Measurements from ENCODE around the gene CBX6. TPM values are rescaled to one million over a fixed set of nuclear protein-coding genes. Genes with fewer than 3 reads are reported as not detected.

The CBX6 gene
- total RNA-seq, 1 experiment from 2014 or later = 90.0 TPM

DNA sequence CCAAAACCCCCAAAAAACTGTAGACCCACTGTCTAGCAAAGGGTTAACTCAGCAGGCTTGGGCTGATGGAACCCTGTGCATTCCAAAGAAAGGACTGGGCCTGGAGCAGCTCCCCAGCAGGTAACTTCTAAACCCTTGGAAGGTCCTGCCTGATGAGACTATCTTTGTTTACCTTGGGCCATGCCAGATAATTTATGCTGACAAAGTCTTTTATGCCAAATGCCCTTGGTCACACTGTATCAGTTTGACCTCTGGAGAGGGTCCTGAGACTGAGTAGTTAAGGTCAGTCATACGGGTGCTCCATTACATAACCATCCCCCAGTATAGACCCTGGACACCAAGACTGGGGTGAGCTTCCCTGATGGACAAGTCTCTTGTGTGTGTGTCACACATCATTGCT is 56.2 kb downstream of the CBX6 start:
- Histone ChIP-seq H3K27me3 (ENCODE audit: insufficient read depth, low read length) (peaks cover 10% of the 10 kb centered on the region; the same call in 1 of the 2 replicates), H3K4me2 (ENCODE audit: low read length) (no peak overlapping the region), H3K4me1 (ENCODE audit: control insufficient read depth in 1 of 2, insufficient read depth in 2 of 2, low read length in 2 of 2) (no peaks in the 10 kb centered on the region), H3K4me3 (replicated peaks in 1 of 2; ENCODE audit: low read depth in 1 of 2, low read length in 2 of 2) (no peak overlapping the region), H3K36me3 (ENCODE audit: control insufficient read depth in 1 of 2, insufficient read depth in 2 of 2, low read length in 2 of 2) (no peaks in the 10 kb centered on the region), H3K9me3 (ENCODE audit: control insufficient read depth in 1 of 2, insufficient read depth in 1 of 2, low read depth in 1 of 2, low read length in 2 of 2) (no peaks in the 10 kb centered on the region), H3K79me2 (ENCODE audit: insufficient read depth, low read length) (no peaks in the 10 kb centered on the region), H3K9me2 (ENCODE audit: insufficient read depth) (no peaks in the 10 kb centered on the region), H4K20me1 (ENCODE audit: insufficient read depth) (no peaks in the 10 kb centered on the region), H3K9ac (ENCODE audit: low read length) (no peak overlapping the region), H2AFZ (ENCODE audit: low read depth, low read length, poor library complexity, severe bottlenecking) (no peak overlapping the region), H3K27ac (ENCODE audit: low read depth, low read length) (no peak overlapping the region)
- intact Hi-C loops (cut with micrococcal nuclease) = no loop called here
- ATAC-seq (no peak), DNase-seq (ENCODE audit: low read depth, low spot score) (no peak)
- ChIA-PET CTCF (no interaction called here), POLR2A (no interaction called here), RAD21 (ENCODE audit: low non-redundant PET in 1 of 2, low total read pairs in 2 of 2, uncharacterized antibody in 2 of 2, unreplicated experiment in 2 of 2) (no interaction called here)
- no TSS peak for BruUV-seq (replicated peaks)
- TF ChIP-seq SRF (IDR thresholded peaks at IDR 0.05; ENCODE audit: low read depth) (no peak), YY1 (IDR thresholded peaks at IDR 0.05; ENCODE audit: extremely low read depth, insufficient replicate concordance, low read depth, low read length) (no peak), FOSL1 (IDR thresholded peaks at IDR 0.05; ENCODE audit: low read depth) (no peak), POLR2AphosphoS5 (IDR thresholded peaks at IDR 0.05; ENCODE audit: low read depth, low read length) (no peak), POLR2A (IDR thresholded peaks at IDR 0.05; ENCODE audit: borderline replicate concordance, extremely low read depth, insufficient read depth, insufficient read length) (no peak), ZFX (IDR thresholded peaks at IDR 0.05) (no peak), SP1 (IDR thresholded peaks at IDR 0.05; ENCODE audit: low read depth) (no peak)
- TF ChIP-seq, protein P1, sequence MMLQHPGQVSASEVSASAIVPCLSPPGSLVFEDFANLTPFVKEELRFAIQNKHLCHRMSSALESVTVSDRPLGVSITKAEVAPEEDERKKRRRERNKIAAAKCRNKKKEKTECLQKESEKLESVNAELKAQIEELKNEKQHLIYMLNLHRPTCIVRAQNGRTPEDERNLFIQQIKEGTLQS (IDR thresholded peaks at IDR 0.05) = no peak
- TF ChIP-seq, protein P2, sequence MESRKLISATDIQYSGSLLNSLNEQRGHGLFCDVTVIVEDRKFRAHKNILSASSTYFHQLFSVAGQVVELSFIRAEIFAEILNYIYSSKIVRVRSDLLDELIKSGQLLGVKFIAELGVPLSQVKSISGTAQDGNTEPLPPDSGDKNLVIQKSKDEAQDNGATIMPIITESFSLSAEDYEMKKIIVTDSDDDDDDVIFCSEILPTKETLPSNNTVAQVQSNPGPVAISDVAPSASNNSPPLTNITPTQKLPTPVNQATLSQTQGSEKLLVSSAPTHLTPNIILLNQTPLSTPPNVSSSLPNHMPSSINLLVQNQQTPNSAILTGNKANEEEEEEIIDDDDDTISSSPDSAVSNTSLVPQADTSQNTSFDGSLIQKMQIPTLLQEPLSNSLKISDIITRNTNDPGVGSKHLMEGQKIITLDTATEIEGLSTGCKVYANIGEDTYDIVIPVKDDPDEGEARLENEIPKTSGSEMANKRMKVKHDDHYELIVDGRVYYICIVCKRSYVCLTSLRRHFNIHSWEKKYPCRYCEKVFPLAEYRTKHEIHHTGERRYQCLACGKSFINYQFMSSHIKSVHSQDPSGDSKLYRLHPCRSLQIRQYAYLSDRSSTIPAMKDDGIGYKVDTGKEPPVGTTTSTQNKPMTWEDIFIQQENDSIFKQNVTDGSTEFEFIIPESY (IDR thresholded peaks at IDR 0.05; ENCODE audit: extremely low read depth, insufficient replicate concordance, low read length) = no peak
- TF ChIP-seq, protein P3, sequence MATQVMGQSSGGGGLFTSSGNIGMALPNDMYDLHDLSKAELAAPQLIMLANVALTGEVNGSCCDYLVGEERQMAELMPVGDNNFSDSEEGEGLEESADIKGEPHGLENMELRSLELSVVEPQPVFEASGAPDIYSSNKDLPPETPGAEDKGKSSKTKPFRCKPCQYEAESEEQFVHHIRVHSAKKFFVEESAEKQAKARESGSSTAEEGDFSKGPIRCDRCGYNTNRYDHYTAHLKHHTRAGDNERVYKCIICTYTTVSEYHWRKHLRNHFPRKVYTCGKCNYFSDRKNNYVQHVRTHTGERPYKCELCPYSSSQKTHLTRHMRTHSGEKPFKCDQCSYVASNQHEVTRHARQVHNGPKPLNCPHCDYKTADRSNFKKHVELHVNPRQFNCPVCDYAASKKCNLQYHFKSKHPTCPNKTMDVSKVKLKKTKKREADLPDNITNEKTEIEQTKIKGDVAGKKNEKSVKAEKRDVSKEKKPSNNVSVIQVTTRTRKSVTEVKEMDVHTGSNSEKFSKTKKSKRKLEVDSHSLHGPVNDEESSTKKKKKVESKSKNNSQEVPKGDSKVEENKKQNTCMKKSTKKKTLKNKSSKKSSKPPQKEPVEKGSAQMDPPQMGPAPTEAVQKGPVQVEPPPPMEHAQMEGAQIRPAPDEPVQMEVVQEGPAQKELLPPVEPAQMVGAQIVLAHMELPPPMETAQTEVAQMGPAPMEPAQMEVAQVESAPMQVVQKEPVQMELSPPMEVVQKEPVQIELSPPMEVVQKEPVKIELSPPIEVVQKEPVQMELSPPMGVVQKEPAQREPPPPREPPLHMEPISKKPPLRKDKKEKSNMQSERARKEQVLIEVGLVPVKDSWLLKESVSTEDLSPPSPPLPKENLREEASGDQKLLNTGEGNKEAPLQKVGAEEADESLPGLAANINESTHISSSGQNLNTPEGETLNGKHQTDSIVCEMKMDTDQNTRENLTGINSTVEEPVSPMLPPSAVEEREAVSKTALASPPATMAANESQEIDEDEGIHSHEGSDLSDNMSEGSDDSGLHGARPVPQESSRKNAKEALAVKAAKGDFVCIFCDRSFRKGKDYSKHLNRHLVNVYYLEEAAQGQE (IDR thresholded peaks at IDR 0.05; ENCODE audit: low read depth) = no peak

Other genes with a start within 250 kb of the CBX6 start
- 3.9 TPM for gene FAM227A, start 215.8 kb downstream of the CBX6 start, total RNA-seq (2021; ENCODE audit: unreplicated experiment)
- gene CBY1, start 215.6 kb downstream of the CBX6 start, total RNA-seq (2021; ENCODE audit: unreplicated experiment) = 27.6 TPM
- gene TOMM22, start 190.3 kb downstream of the CBX6 start, total RNA-seq (2021; ENCODE audit: unreplicated experiment) = 136 TPM
- gene JOSD1, start 171.3 kb downstream of the CBX6 start, total RNA-seq (2021; ENCODE audit: unreplicated experiment) = 67.3 TPM
- gene GTPBP1, start 166.3 kb downstream of the CBX6 start, total RNA-seq (2021; ENCODE audit: unreplicated experiment) = 48.2 TPM
- gene SUN2, start 116.2 kb downstream of the CBX6 start, total RNA-seq (2021; ENCODE audit: unreplicated experiment) = 71.6 TPM
- gene DNAL4, start 78.1 kb downstream of the CBX6 start, total RNA-seq (2021; ENCODE audit: unreplicated experiment) = 18.3 TPM
- gene NPTXR, start 28.2 kb downstream of the CBX6 start, total RNA-seq (2021; ENCODE audit: unreplicated experiment) = 12.8 TPM
- not detected for gene APOBEC3A, start 85.4 kb upstream of the CBX6 start, total RNA-seq (2021; ENCODE audit: unreplicated experiment)
- 10.3 TPM for gene APOBEC3B, start 110.1 kb upstream of the CBX6 start, total RNA-seq (2021; ENCODE audit: unreplicated experiment)
- gene APOBEC3C, start 142.0 kb upstream of the CBX6 start, total RNA-seq (2021; ENCODE audit: unreplicated experiment) = 40.2 TPM
- 3.3 TPM for gene APOBEC3D, start 148.9 kb upstream of the CBX6 start, total RNA-seq (2021; ENCODE audit: unreplicated experiment)
- gene APOBEC3F, start 168.6 kb upstream of the CBX6 start, total RNA-seq (2021; ENCODE audit: unreplicated experiment) = 11.1 TPM
- 0.71 TPM for gene APOBEC3G, start 205.1 kb upstream of the CBX6 start, total RNA-seq (2021; ENCODE audit: unreplicated experiment)
- gene APOBEC3H, start 225.0 kb upstream of the CBX6 start, total RNA-seq (2021; ENCODE audit: unreplicated experiment) = 1.8 TPM

Measured in HCT116 (cell line).